K562 (cell line): ENCODE measurements around the gene KNOP1. TPM values are rescaled to one million over a fixed set of nuclear protein-coding genes. Genes with fewer than 3 reads are reported as not detected.

Experiments
- AFF4 ChIP-seq: sonication (generic); formaldehyde crosslinking; IDR thresholded peaks from 2 replicates; pipeline ENCODE4 v1.8.0; 2023; ENCODE audit warnings: mild to moderate bottlenecking, missing genetic modification reagents
- FIP1L1 ChIP-seq: fragments of 200-400 bp; formaldehyde crosslinking; IDR thresholded peaks from 2 replicates; pipeline ENCODE4 v1.6.1; 2018; ENCODE audit warnings: mild to moderate bottlenecking, low read depth, low read length; ENCODE audit not compliant: poor library complexity, severe bottlenecking
- NBN ChIP-seq: fragments of 450-650 bp; IDR thresholded peaks from 2 replicates; pipeline ENCODE4 v1.6.1; 2016; ENCODE audit warnings: low read depth, mild to moderate bottlenecking
- SAP30 ChIP-seq: fragments of 200-600 bp; sonication (generic); IDR thresholded peaks from 2 replicates; pipeline ENCODE4 v1.6.1; 2012; ENCODE audit warnings: borderline replicate concordance, low read depth, mild to moderate bottlenecking, moderate library complexity, low read length, control low read depth, inconsistent platforms; ENCODE audit not compliant: insufficient read depth, poor library complexity, severe bottlenecking
- SRSF7 ChIP-seq: fragments of 200-400 bp; formaldehyde crosslinking; optimal IDR thresholded peaks from 2 replicates; pipeline ENCODE3; 2017; ENCODE audit warnings: mild to moderate bottlenecking, low read depth, low read length
- TCF7L2 ChIP-seq: fragments of 150-350 bp; IDR thresholded peaks from 2 replicates; pipeline ENCODE4 v1.6.1; 2016; ENCODE audit warnings: low read depth, mild to moderate bottlenecking, low read length, moderate library complexity
- polyA plus RNA-seq, 8 experiments: library from polyadenylated mRNA; depleted of rRNA in 4 of 8; stranded (reverse) in 5 of 8; unstranded in 3 of 8; fragments of >200 nt; fragmentation: Nextera tagmentation in 2 of 8; fragmentation: Illumina TruSeq in 1 of 8; extraction: Ambion mirVana in 2 of 8; extraction: Trizol in 1 of 8; gene quantifications; 2 replicates each; pipeline versions ENCODE4 v1.2.1 to v1.2.3, GENCODE V29; 2011 to 2014; ENCODE audit warnings: inconsistent platforms in 1 of 8, missing spikeins in 1 of 8
- total RNA-seq, 7 experiments: library from RNA; depleted of rRNA in 6 of 7; stranded (reverse); fragments of >200 nt in 6 of 7; fragmentation: Illumina TruSeq in 2 of 7; extraction: Trizol in 2 of 7; gene quantifications; 2 replicates each; pipeline versions ENCODE4 v1.2.1 to v1.2.3, GENCODE V29; 2011 to 2021; ENCODE audit warnings: low replicate concordance in 1 of 7
- TF ChIP-seq, protein P1 (sequence below): fragments of 250-450 bp; sonication (Bioruptor Pico); IDR thresholded peaks from 2 replicates; pipeline ENCODE4 v1.5.0; 2020; ENCODE audit warnings: mild to moderate bottlenecking, borderline replicate concordance

Gene KNOP1
- total and polyA plus RNA-seq, 9 of the 15 experiments (the other 6 are each of a cell fraction or from before 2014, with no cell fraction given), result 22.4 to 57.6 (median 39.3) TPM

GRCh38 chr16:19703172-19703889 lies 14.7 kb downstream of the KNOP1 start (continued):
- TF ChIP-seq FIP1L1 (no peak), NBN (no peak), AFF4 (CRISPR knock-in tag) (no peak), TCF7L2 (no peak), SAP30 (no peak), SRSF7 (no peak)
- TF ChIP-seq, protein P1, sequence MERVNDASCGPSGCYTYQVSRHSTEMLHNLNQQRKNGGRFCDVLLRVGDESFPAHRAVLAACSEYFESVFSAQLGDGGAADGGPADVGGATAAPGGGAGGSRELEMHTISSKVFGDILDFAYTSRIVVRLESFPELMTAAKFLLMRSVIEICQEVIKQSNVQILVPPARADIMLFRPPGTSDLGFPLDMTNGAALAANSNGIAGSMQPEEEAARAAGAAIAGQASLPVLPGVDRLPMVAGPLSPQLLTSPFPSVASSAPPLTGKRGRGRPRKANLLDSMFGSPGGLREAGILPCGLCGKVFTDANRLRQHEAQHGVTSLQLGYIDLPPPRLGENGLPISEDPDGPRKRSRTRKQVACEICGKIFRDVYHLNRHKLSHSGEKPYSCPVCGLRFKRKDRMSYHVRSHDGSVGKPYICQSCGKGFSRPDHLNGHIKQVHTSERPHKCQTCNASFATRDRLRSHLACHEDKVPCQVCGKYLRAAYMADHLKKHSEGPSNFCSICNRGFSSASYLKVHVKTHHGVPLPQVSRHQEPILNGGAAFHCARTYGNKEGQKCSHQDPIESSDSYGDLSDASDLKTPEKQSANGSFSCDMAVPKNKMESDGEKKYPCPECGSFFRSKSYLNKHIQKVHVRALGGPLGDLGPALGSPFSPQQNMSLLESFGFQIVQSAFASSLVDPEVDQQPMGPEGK (CRISPR knock-in tag), result no peak
